GM18520 (cell line): ENCODE measurements around the gene CACUL1.
"Not testable (repeated sequence)": the region's sequence is repeated elsewhere in the genome, so short reads cannot be mapped to it uniquely, and the experiment has no call there.

ENCODE experiments used
- ATAC-seq: cut with Tn5 transposase; IDR thresholded peaks from one replicate; pipeline ENCODE4 v1.9.1; 2021; ENCODE audit not compliant: unreplicated experiment

CACUL1 gene

DNA sequence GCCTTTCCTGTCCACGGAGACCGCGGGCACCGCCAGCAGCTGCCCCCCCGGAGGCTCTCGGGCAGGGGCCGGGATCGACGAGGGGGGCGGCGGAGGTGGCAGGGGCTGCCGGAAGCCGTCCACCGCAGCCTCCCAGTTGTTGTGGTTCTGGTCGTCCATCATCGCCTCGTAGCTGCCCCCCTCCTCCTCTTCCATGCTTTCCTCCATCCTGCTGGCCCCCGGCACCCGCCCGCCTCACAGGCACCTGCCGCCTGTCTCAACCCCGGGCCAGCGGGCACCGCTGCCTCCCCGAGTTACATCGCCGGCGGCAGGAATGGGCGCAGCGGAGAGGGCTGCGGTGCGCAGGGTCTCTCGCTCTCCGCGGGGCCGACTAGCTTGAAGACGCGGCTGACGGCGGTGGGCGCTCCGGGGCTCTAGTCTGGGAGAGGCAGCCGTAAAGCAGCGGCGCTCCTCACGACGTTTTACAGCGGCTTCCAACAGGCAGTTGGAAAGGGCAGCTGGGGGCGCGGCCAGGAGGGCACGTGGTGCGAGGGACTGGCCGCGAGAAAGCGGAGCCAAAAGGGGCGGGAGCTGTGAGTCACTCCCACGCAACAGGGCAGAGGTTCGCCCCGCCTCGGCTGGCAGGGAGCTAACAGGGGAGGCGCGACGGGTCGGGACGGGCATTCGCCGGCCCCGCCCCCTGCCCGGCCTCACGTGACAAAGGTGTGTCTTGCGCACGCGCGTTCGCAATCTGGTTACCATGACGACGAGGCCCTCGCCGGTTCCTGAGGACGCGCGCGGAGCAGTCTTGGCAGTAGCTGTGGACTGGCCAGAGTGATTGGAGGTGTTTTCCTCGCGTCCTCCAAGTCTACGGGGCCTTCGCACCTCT, at the start of gene CACUL1:
Gene CACUL1 (minus strand): TSS at position 415 of the 868 bp plus-strand sequence. CDS start 208 bp downstream, at position 207.
- ATAC-seq = peak; percentile 94

- ATAC-seq = no peak
Measured at GRCh38 chr10:118804262-118804773, 49.5 kb upstream of the CACUL1 start.

DNA sequence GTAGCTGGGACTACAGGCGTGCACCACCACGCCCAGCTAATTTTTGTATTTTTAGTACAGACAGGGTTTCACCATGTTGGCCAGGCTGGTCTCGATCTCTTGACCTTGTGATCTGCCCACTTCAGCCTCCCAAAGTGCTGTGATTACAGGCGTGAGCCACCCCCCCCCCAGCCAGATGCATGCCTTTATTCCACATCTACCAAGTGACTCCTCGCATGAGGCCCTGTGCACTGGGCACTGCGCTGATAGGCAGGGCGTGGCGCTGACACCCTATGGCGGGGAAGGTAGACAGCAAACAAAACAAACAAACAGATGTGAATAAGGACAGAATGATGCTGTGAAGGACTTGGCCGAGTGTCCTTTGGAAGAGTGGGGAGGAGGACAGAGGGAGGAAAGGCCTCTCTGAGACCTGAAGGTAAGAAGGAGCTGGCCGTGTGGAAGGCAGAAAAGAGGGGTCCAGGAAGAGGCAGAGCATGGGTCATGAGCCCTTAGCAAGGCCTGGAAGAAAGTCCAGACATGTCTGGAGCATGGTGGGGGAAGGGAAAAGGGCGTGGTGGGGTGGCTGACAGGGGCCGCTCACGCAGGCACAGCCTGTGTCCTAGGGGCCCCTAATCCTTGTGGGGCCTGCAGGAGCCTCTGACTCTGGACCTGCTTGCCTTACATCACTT, 47.5 kb upstream of the CACUL1 start:
- no peak for ATAC-seq

DNA sequence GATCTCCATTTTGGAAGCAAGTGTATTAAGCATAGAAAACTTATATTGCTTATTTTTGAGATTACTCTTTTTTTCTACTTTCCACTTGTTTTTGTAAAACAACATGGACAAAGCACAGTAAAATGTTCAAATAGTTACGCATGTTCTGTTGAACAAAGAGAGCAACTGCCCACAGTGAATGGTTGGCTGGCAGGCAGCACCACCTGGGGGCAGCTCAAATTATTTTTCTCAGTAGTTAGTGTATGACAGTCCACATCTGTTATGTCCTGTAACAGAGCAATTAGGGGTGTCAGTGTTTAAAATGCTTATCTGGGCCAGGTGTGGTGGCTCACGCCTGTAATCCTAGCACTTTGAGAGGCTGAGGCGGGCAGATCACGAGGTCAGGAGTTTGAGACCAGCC, 46.1 kb upstream of the CACUL1 start:
- ATAC-seq = no peak

GRCh38 chr10:118799777-118800176, 45.0 kb upstream of the CACUL1 start:
- ATAC-seq = no peak

DNA sequence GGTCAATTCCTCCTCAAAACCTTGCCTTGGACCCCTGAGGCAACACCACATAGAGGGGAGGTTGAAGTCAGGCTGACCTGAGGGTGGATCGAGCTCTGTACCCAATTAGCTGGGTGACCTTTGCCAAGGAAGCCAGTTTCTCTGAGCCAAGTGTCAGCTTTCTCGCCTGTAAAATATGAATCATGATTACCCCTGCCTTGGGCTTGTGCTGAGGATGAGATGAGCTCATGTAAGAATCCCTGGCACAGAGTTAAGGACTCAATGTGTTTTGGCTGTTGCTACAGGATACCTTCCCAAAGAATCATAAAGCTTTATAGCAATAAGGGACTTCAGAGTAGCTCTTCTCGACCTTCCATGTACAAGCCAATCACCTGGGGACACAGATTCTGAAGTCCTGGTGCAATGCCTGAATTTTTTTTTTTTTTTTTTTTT, 43.5 kb upstream of the CACUL1 start:
- no peak for ATAC-seq

- not testable (repeated sequence) for ATAC-seq
Measured at GRCh38 chr10:118794971-118795370, 40.2 kb upstream of the CACUL1 start.

- ATAC-seq = no peak
Measured at GRCh38 chr10:118793545-118793944, 38.8 kb upstream of the CACUL1 start.

- ATAC-seq = no peak
Measured at GRCh38 chr10:118792526-118792925, 37.8 kb upstream of the CACUL1 start.

DNA sequence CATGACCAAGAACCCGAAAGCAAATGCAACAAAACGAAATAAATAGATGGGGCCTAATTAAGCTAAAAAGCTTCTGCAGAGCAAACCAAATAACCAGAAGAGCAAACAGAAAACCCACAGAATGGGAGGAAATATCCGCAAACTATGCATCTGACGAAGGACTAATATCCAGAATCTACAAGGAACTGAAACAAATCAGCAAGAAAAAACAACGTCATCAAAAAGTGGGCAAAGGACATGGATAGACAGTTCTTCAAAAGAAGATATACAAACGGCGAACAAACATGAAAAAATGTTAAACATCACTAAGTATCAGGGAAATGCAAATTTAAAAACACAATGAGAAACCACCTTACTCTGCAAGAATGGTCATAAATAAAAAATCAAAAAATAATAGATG, 35.3 kb upstream of the CACUL1 start:
- ATAC-seq = no peak

DNA sequence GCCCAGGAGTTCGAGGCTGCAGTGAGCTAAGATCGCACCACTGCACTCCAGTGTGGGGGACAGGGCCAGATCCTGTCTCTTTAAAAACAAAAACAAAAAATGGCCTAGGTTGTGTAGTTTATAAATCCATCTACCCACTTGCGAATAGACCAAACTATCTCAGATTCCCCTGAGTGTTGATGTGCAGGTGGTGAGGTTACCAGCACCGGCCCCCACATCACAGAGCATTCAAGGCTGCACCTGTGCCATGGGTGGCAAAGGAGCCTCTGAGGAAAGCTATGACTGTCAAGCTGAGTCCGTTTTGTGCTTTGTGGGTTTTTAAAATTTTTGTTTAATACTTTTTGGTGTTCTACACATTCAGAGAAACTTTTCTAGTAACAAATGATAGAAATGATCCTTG, 30.8 kb upstream of the CACUL1 start:
- no peak for ATAC-seq

DNA sequence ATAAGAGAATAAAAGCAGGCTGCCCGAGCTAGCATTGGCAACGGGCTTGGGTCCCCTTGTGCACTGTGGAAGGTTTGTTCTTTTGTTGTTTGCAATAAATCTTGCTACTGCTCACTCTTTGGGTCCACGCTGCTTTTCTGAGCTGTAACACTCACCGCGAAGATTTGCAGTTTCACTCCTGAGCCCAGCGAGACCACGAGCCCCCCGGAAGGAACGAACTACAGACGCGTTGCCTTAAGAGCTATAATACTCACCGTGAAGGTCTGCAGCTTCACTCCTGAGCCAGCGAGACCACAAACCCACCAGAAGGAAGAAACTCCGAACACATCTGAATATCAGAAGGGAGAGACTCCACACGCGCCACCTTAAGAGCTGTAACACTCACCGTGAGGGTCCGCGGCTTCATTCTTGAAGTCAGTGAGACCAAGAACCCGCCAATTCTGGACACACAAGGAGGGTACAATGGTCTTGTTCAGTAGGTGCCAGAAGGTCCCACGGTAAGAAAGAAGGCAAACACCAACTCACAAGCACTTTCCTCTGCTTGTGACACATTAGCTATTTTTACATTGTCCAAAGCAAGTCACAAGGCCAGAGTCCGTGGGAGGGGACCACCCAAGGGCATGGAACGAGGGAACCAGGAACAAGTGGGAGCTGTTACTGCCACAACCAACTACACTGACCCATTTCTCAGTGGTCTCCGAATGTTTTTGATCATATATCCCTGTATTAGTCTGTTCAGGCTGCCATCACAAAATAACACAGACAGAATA, 29.2 kb upstream of the CACUL1 start:
- no peak for ATAC-seq

- ATAC-seq = not testable (repeated sequence)
Measured at GRCh38 chr10:118782916-118783465, 28.2 kb upstream of the CACUL1 start.

DNA sequence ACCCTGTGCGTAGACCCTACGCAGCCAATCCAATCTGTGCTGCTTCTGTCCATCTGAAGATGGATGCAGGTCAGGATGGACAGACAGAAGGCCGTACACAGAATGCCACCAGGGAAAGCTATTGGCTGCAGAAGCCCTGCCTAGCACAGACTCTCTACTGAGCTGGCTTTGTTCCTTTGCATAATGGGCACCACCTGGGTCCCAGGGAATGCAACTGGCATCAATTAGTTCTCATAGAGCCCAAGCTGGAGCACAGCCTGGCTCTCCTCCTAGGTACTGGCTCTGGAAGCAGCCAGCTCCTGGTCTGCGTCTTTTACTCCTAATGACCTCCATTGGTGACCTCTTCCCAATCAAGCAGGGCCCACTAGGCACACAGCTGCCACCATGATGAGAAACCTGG, 26.8 kb upstream of the CACUL1 start:
- no peak for ATAC-seq

- no peak for ATAC-seq
Measured at GRCh38 chr10:118778727-118779126, 24.0 kb upstream of the CACUL1 start.

GRCh38 chr10:118776960-118777359, 22.2 kb upstream of the CACUL1 start:
- ATAC-seq = no peak

- no peak for ATAC-seq
Measured at GRCh38 chr10:118776033-118776432, 21.3 kb upstream of the CACUL1 start.

DNA sequence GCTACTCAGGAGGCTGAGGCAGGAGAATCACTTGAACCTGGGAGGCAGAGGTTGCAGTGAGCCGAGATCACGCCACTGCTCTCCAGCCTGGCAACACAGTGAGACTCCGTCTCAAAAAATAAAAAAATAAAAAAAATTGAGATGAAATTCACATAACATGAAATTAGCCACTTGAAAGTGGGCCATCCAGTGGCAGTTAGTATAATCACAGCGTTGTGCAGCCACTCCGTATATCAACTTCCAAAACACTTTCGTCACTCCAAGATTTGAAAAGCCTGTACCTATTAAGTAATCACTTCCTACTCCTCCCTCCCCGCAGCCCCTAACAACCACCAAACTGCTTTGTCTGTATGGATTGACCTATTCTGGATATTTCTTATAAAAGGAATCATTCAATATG, 20.7 kb upstream of the CACUL1 start:
- no peak for ATAC-seq

GRCh38 chr10:118773041-118773440, 18.3 kb upstream of the CACUL1 start:
- ATAC-seq = no peak

GRCh38 chr10:118771976-118772375, 17.2 kb upstream of the CACUL1 start:
- ATAC-seq = no peak
